Measurements from ENCODE around the gene RRH. TPM values are rescaled to one million over a fixed set of nuclear protein-coding genes. Genes with fewer than 3 reads are reported as not detected.
A peak's percentile ranks its signal among the peaks of the same experiment; 100 is the strongest.

Gene RRH
- polyA plus RNA-seq, 6 donors from 2014 or later, result 0.23 TPM; not detected in 5

DNA sequence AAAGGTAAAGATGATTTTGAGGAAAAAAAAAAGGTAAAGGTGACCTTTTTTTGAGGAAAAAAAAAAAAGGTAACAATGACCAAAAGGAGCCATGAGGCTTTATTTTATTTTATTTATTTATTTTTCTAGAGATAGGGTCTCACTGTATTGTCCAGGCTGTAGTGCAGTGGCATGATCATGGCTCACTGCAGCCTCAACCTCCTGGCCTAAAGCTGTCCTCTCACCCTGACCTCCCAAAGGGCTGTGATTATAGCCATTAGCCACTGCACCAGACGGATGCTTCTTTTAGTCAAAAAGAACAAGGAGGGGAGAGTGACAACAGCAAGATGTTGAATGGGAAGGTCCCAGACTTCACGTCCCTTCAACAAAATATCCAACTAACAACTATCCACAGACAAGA is 50.6 kb downstream of the RRH start:
- no peak overlapping the region for H3K27ac Mint-ChIP-seq
- no peaks in the 10 kb centered on the region for H3K36me3 Mint-ChIP-seq
- H3K27me3 Mint-ChIP-seq, result peaks cover 4 to 28% (median 8%) of the 10 kb centered on the region in 3 donors
- DNase-seq, result no peak
- H3K4me1 Mint-ChIP-seq, result no peaks in the 10 kb centered on the region
- ATAC-seq (ENCODE audit: low read depth in 2 of 2), result no peak
- peak overlapping the region in 1 of 8 donors; percentile 64 for H3K4me3 Mint-ChIP-seq
- H3K9me3 Mint-ChIP-seq, result peaks cover 0 to 4% (median 0%) of the 10 kb centered on the region in 7 donors

- Mint-ChIP-seq H3K4me3 (no peak overlapping the region), H3K27ac (no peak overlapping the region), H3K27me3 (peaks cover 4 to 28% (median 8%) of the 10 kb centered on the region in 3 donors), H3K36me3 (no peaks in the 10 kb centered on the region), H3K4me1 (no peaks in the 10 kb centered on the region), H3K9me3 (peaks cover 0 to 4% (median 0%) of the 10 kb centered on the region in 7 donors)
- DNase-seq (no peak), ATAC-seq (ENCODE audit: low read depth in 2 of 2) (no peak)
Measured at GRCh38 chr4:109879081-109879480, 51.3 kb downstream of the RRH start.

DNA sequence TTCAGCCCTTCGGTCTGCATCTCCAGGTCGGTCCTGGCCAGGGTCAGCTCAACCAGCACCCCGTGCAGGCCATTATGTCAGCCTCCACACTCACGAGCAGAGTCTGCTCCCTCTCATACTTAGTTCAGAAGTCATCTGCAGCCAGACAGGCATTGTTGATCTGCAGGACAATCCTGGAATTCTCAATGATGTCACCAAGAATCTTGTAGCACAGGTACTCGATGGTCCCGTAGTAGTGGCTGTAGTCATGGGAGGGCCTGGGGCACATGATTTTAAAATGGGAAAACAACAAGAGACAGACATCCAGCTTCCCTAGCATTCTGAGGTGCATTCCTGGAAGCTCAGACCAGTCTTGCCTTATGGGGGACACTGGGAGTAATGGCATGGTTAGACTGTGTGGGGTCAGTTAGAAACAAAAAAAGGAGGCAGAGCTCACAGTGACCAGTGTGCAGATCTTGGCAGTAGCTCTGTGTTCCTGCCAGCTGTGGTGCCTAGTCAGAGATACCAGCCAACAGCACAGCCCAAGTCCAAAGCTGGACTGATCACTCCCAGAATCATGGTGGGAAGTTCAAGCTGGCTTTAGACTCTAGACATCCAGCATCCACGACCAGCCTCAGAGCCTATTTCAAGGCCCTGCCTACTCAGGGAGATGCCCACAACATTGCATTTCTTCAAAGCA is 52.0 kb downstream of the RRH start:
- Mint-ChIP-seq H3K27ac (no peak overlapping the region), H3K36me3 (no peaks in the 10 kb centered on the region), H3K27me3 (peaks cover 4 to 28% (median 8%) of the 10 kb centered on the region in 3 donors), H3K9me3 (peaks cover 0 to 4% (median 0%) of the 10 kb centered on the region in 7 donors), H3K4me3 (no peak overlapping the region), H3K4me1 (no peaks in the 10 kb centered on the region)
- DNase-seq, result no peak
- no peak for ATAC-seq (ENCODE audit: low read depth in 2 of 2)

DNA sequence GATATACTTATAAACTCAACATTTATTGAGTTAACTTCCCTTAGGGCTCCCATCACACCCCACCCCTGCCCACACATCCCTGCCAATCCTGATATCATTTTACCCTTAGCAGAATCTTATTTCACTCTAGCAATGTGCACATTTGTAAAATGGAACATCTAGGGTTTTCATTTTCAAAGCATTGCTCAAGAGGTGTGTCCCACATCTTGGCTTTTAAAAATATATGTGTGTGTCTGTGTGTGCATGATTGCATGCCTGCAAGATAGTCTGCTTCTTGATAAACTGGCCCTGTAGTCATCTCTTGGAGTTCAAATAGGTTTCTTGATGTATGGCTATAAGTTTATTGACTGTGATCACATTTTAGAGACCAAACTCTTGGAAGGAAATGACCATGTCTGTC is 58.5 kb downstream of the RRH start:
- Mint-ChIP-seq H3K4me1 (no peaks in the 10 kb centered on the region), H3K27me3 (peaks cover 0 to 8% (median 3%) of the 10 kb centered on the region in 3 donors), H3K9me3 (no peaks in the 10 kb centered on the region), H3K4me3 (no peak overlapping the region), H3K36me3 (no peaks in the 10 kb centered on the region), H3K27ac (peak overlapping the region in 1 of 6 donors; percentile 13)
- ATAC-seq (ENCODE audit: low read depth in 2 of 2) (no peak), DNase-seq (no peak)

GRCh38 chr4:109887071-109887470 is 59.3 kb downstream of the RRH start:
- ATAC-seq (ENCODE audit: low read depth in 2 of 2) (no peak), DNase-seq (no peak)
- H3K4me3 Mint-ChIP-seq, result no peak overlapping the region
- H3K27ac Mint-ChIP-seq, result peak overlapping the region in 1 of 6 donors; percentile 65
- no peaks in the 10 kb centered on the region for H3K36me3 Mint-ChIP-seq
- H3K4me1 Mint-ChIP-seq, result no peaks in the 10 kb centered on the region
- peaks cover 0 to 6% (median 0%) of the 10 kb centered on the region in 3 donors for H3K27me3 Mint-ChIP-seq
- peaks cover 0 to 1% (median 0%) of the 10 kb centered on the region in 7 donors for H3K9me3 Mint-ChIP-seq

DNA sequence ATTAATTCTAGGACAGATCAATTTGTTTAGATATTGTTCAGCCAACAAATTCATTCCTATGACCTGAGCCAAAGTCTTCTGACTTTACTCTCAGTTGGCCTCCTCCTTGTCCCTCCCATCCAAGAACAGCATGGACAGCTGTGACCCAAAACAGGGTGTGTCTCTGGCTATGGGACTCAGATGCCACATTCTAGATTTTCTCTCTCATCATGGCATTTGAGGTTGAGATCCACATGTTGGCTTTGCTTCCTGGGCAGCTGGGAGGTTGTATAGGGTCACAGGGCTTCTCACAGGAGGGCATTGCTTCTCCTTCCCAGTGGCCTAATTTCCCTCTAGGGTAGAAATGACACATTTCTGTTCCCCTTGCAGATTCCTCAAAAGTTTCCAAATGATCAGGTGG is 62.3 kb downstream of the RRH start:
- DNase-seq (no peak), ATAC-seq (ENCODE audit: low read depth in 2 of 2) (no peak)
- no peak overlapping the region for H3K4me3 Mint-ChIP-seq
- no peaks in the 10 kb centered on the region for H3K27me3 Mint-ChIP-seq
- H3K36me3 Mint-ChIP-seq, result no peaks in the 10 kb centered on the region
- no peak overlapping the region for H3K27ac Mint-ChIP-seq
- H3K4me1 Mint-ChIP-seq, result no peaks in the 10 kb centered on the region
- H3K9me3 Mint-ChIP-seq, result peaks cover 0 to 3% (median 0%) of the 10 kb centered on the region in 7 donors

Other genes starting within 250 kb of the RRH start
- gene CASP6, start 124.5 kb upstream of the RRH start, polyA plus RNA-seq (ENCODE audit: low read depth in 6 of 6), result 10 to 100 TPM in 5 of 6 donors, 1 to 10 TPM in 1; 7.4 to 20.4 (median 16.0) TPM
- gene PLA2G12A, start 97.9 kb upstream of the RRH start, polyA plus RNA-seq (ENCODE audit: low read depth in 6 of 6), result 10 to 100 TPM; 16.0 to 37.6 (median 26.5) TPM
- not detected for gene CFI, start 26.0 kb upstream of the RRH start, polyA plus RNA-seq (ENCODE audit: low read depth in 6 of 6)
- 10 to 100 TPM; 10.3 to 18.6 (median 13.6) TPM for gene GAR1, start 12.2 kb upstream of the RRH start, polyA plus RNA-seq (ENCODE audit: low read depth in 6 of 6)
- gene LRIT3, start 20.1 kb downstream of the RRH start, polyA plus RNA-seq (ENCODE audit: low read depth in 6 of 6), result not detected
- gene EGF, start 84.9 kb downstream of the RRH start, polyA plus RNA-seq (ENCODE audit: low read depth in 6 of 6), result under 1 TPM in 3 of 6 donors, not detected in 3; 0.36 to 0.94 (median 0.44) TPM